HepG2 (cell line): ENCODE results near the gene CCL24. TPM values are rescaled to one million over a fixed set of nuclear protein-coding genes. Genes with fewer than 3 reads are reported as not detected.

ENCODE experiments used
- ATAC-seq: fragments of 200-7000 bp; cut with Tn5 transposase; 3 replicates; pipeline ENCODE4 v1.9.1; 2020; ENCODE audit warnings: mild to moderate bottlenecking, moderate library complexity
- BruUV-seq: library from RNA; stranded (reverse); fragments of 400-500 nt; replicated peaks from 2 replicates; lab custom pipeline; 2021; lab: Mats Ljungman, UMichigan
- CTCF ChIA-PET: fragments of 300-600 bp; formaldehyde crosslinking; extraction: SDS; loops from one replicate; lab custom pipeline; 2021; ENCODE audit warnings: low total read pairs, inconsistent platforms, low intra/inter-chr PET ratio; lab: Yijun Ruan, JAX
- POLR2A ChIA-PET: fragments of 350-600 bp; sonication (Branson Sonifier 250); formaldehyde crosslinking; loops from one replicate; lab custom pipeline; 2020; ENCODE audit warnings: antibody characterized with exemption, inconsistent platforms; lab: Yijun Ruan, JAX
- DNase-seq: peaks from one replicate; pipeline ENCODE4 v3.0.0-alpha.2; 2015; ENCODE audit warnings: low spot score
- FAIRE-seq: peaks from 3 replicates; lab custom pipeline; 2011; peaks lifted over from hg19 to GRCh38; lab: Jason Lieb, UNC
- H2AFZ ChIP-seq: one replicate; pipeline ENCODE4 v1.6.1; 2011; ENCODE audit warnings: low read length, inconsistent platforms
- H3K27ac ChIP-seq: fragments of 300-600 bp; 3 replicates; pipeline ENCODE4 v1.8.0; 2011; ENCODE audit warnings: mixed run types, mild to moderate bottlenecking, mixed read lengths, low read length, inconsistent platforms; ENCODE audit not compliant: insufficient read depth; ENCODE audit errors: extremely low read length
- H3K27me3 ChIP-seq, 2 experiments: fragments of 200-600 bp in 1 of 2; 2 replicates in 1 of 2; 3 replicates in 1 of 2; pipeline versions ENCODE4 v1.6.0 to v1.8.0; 2011; ENCODE audit warnings: low read length in 2 of 2, mild to moderate bottlenecking in 2 of 2, moderate library complexity in 2 of 2, inconsistent platforms in 1 of 2; ENCODE audit not compliant: insufficient read depth in 2 of 2, control insufficient read depth in 1 of 2
- H3K36me3 ChIP-seq, 2 experiments: fragments of 200-600 bp in 1 of 2; replicated peaks in 1 of 2; 2 replicates in 1 of 2; 3 replicates in 1 of 2; pipeline versions ENCODE4 v1.5.1 to v1.8.0; 2011; ENCODE audit warnings: low read length in 2 of 2, inconsistent platforms in 1 of 2; ENCODE audit not compliant: insufficient read depth in 2 of 2, control insufficient read depth in 1 of 2
- H3K4me1 ChIP-seq: 2 replicates; pipeline ENCODE4 v1.5.1; 2012; ENCODE audit warnings: low read length, inconsistent platforms; ENCODE audit not compliant: insufficient read depth
- H3K4me2 ChIP-seq: 2 replicates; pipeline ENCODE4 v1.6.0; 2011; ENCODE audit warnings: low read depth, low read length, inconsistent platforms
- H3K4me3 ChIP-seq, 3 experiments: fragments of 200-600 bp in 1 of 3; sonication (generic), shearing (Covaris generic) in 1 of 3; replicated peaks in 1 of 3; 2 replicates each; pipeline ENCODE4 v1.5.1; 2011 to 2016; ENCODE audit warnings: low read length in 3 of 3, inconsistent platforms in 2 of 3, low read depth in 2 of 3, mild to moderate bottlenecking in 2 of 3, control low read depth in 1 of 3, mixed read lengths in 1 of 3; ENCODE audit not compliant: insufficient read depth in 1 of 3
- H3K79me2 ChIP-seq: one replicate; pipeline ENCODE4 v1.6.1; 2011; ENCODE audit warnings: low read length, inconsistent platforms; ENCODE audit not compliant: insufficient read depth
- H3K9ac ChIP-seq: 2 replicates; pipeline ENCODE4 v1.6.0; 2011; ENCODE audit warnings: mild to moderate bottlenecking, low read depth, low read length, inconsistent platforms; ENCODE audit not compliant: insufficient read depth
- H3K9me3 ChIP-seq: 2 replicates; pipeline ENCODE4 v1.5.1; 2012; ENCODE audit warnings: mild to moderate bottlenecking, low read length
- H4K20me1 ChIP-seq: 2 replicates; pipeline ENCODE4 v1.6.0; 2011; ENCODE audit warnings: inconsistent platforms, mild to moderate bottlenecking, low read length, moderate library complexity; ENCODE audit not compliant: insufficient read depth
- ATAD3A ChIP-seq: sonication (generic); formaldehyde crosslinking; IDR thresholded peaks from 2 replicates; pipeline ENCODE4 v1.4.0; 2020; ENCODE audit warnings: missing genetic modification reagents
- ATF7-NPFF ChIP-seq: sonication (generic); formaldehyde crosslinking; IDR thresholded peaks from 2 replicates; pipeline ENCODE4 v1.8.1; 2023; ENCODE audit warnings: mild to moderate bottlenecking, low read depth, missing genetic modification reagents, moderate library complexity
- ATRX ChIP-seq: sonication (generic); formaldehyde crosslinking; IDR thresholded peaks from 2 replicates; pipeline ENCODE4 v1.4.0; 2020; ENCODE audit warnings: missing genetic modification reagents, borderline replicate concordance
- HNRNPLL ChIP-seq: fragments of 200-400 bp; formaldehyde crosslinking; IDR thresholded peaks from 2 replicates; pipeline ENCODE4 v1.6.1; 2017; ENCODE audit warnings: mild to moderate bottlenecking, low read depth, low read length; ENCODE audit not compliant: poor library complexity, severe bottlenecking
- TOE1 ChIP-seq: sonication (generic); formaldehyde crosslinking; IDR thresholded peaks from 2 replicates; pipeline ENCODE4 v1.4.0; 2020; ENCODE audit warnings: mild to moderate bottlenecking, missing genetic modification reagents
- TOPORS ChIP-seq: sonication (generic); formaldehyde crosslinking; IDR thresholded peaks from 2 replicates; pipeline ENCODE4 v1.8.0; 2023; ENCODE audit warnings: mild to moderate bottlenecking, missing genetic modification reagents
- ZMAT5 ChIP-seq: sonication (generic); formaldehyde crosslinking; IDR thresholded peaks from 2 replicates; pipeline ENCODE4 v1.5.0; 2020; ENCODE audit warnings: mild to moderate bottlenecking, low read depth, missing genetic modification reagents, borderline replicate concordance
- ZNF350 ChIP-seq: sonication (generic); formaldehyde crosslinking; IDR thresholded peaks from 2 replicates; pipeline ENCODE4 v1.4.0; 2020; ENCODE audit warnings: mild to moderate bottlenecking, low read depth, missing genetic modification reagents, borderline replicate concordance
- ZNF451 ChIP-seq: sonication (generic); formaldehyde crosslinking; IDR thresholded peaks from 2 replicates; pipeline ENCODE4 v1.5.0; 2020; ENCODE audit warnings: mild to moderate bottlenecking, missing genetic modification reagents
- ZNF556 ChIP-seq: sonication (generic); formaldehyde crosslinking; IDR thresholded peaks from 2 replicates; pipeline ENCODE4 v1.4.0; 2020; ENCODE audit warnings: mild to moderate bottlenecking, missing genetic modification reagents, borderline replicate concordance
- ZNF713 ChIP-seq: sonication (generic); formaldehyde crosslinking; IDR thresholded peaks from 2 replicates; pipeline ENCODE4 v1.4.0; 2020; ENCODE audit warnings: mild to moderate bottlenecking, missing genetic modification reagents
- WGBS: methylation state at CpG from one replicate; pipeline ENCODE4 v1.1.6; 2017; ENCODE audit warnings: low lambda C conversion rate; 5-methylcytosine and 5-hydroxymethylcytosine counted together
- in situ Hi-C: cut with HindIII; loops from 2 replicates; pipeline ENCODE4 v1.10.0; 2017; ENCODE audit warnings: low pct_unique_long_range_greater_than_20kb; ENCODE audit not compliant: extremely low pct_ligation_motif_present
- intact Hi-C: fragments of 100-400 bp; cut with micrococcal nuclease; formaldehyde crosslinking; loops from one replicate; pipeline ENCODE4 v1.10.0; 2022; ENCODE audit not compliant: unreplicated experiment
- polyA plus RNA-seq, 8 experiments: library from polyadenylated mRNA; depleted of rRNA in 3 of 8; stranded (reverse) in 7 of 8; unstranded in 1 of 8; fragments of >200 nt; fragmentation: Illumina TruSeq in 4 of 8; extraction: Trizol in 4 of 8; gene quantifications; 2 replicates each; pipeline versions ENCODE4 v1.2.1 to v1.2.3, GENCODE V29; 2011 to 2016; ENCODE audit warnings: low read depth in 4 of 8, missing spikeins in 1 of 8, mixed read lengths in 1 of 8; ENCODE audit not compliant: insufficient read depth in 1 of 8
- total RNA-seq, 5 experiments: library from RNA; depleted of rRNA; stranded (reverse); fragments of >200 nt; fragmentation: Illumina TruSeq; extraction: Trizol; gene quantifications; 2 replicates each; pipeline ENCODE4 v1.2.3, GENCODE V29; 2016; ENCODE audit warnings: low read depth in 1 of 5
- TF ChIP-seq, protein P1 (sequence below): sonication (generic); formaldehyde crosslinking; IDR thresholded peaks from 2 replicates; pipeline ENCODE4 v1.4.0; 2020; ENCODE audit warnings: low read depth, missing genetic modification reagents
- TF ChIP-seq, protein P2 (sequence below): sonication (generic); formaldehyde crosslinking; conservative IDR thresholded peaks from 2 replicates; pipeline ENCODE4 v1.5.0; 2020; ENCODE audit warnings: missing genetic modification reagents

Gene CCL24
- total and polyA plus RNA-seq, 2 of the 13 experiments (the other 11 are each of a cell fraction or from before 2014, with no cell fraction given): not detected

DNA sequence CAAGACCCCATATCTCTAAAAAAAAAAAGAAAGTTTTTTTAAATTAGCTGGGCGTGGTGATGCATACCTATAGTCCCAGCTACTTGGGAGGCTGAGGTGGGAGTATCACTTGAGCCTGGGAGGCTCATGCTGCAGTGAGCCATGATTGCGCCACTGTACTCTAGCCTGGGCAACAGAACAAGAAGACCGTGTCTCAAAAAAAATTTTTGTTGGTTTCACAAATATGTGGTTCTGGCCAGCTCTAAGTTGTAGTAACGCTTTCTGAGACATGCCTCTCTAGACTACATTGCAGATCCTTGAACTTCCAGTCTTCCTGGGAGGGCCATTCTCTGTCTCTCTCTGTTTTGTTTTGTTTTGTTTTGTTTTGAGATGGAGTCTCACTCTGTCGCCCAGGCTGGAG is 40.6 kb upstream of the CCL24 start:
- Histone ChIP-seq H3K79me2 (no peaks in the 10 kb centered on the region), H3K4me3 (no peak overlapping the region), H3K4me1 (peaks cover 22% of the 10 kb centered on the region), H3K9ac (no peak overlapping the region), H3K27me3 (no peaks in the 10 kb centered on the region), H3K36me3 (no peaks in the 10 kb centered on the region), H4K20me1 (no peaks in the 10 kb centered on the region), H3K9me3 (no peaks in the 10 kb centered on the region), H3K27ac (no peak overlapping the region), H2AFZ (no peak overlapping the region), H3K4me2 (no peak overlapping the region)
- no TSS peak for BruUV-seq
- ChIA-PET CTCF (no interaction called here), POLR2A (no interaction called here)
- intact Hi-C loops (loop anchor here (2.0 to 5.0 kb wide), 2 partner anchors 19 to 278 kb away; no protein-coding TSS in a partner anchor), in situ Hi-C loops (no loop called here)
- WGBS: 40% methylated on average over 5 of the region's 5 CpGs
- FAIRE-seq: no peak
- TF ChIP-seq, protein P1, sequence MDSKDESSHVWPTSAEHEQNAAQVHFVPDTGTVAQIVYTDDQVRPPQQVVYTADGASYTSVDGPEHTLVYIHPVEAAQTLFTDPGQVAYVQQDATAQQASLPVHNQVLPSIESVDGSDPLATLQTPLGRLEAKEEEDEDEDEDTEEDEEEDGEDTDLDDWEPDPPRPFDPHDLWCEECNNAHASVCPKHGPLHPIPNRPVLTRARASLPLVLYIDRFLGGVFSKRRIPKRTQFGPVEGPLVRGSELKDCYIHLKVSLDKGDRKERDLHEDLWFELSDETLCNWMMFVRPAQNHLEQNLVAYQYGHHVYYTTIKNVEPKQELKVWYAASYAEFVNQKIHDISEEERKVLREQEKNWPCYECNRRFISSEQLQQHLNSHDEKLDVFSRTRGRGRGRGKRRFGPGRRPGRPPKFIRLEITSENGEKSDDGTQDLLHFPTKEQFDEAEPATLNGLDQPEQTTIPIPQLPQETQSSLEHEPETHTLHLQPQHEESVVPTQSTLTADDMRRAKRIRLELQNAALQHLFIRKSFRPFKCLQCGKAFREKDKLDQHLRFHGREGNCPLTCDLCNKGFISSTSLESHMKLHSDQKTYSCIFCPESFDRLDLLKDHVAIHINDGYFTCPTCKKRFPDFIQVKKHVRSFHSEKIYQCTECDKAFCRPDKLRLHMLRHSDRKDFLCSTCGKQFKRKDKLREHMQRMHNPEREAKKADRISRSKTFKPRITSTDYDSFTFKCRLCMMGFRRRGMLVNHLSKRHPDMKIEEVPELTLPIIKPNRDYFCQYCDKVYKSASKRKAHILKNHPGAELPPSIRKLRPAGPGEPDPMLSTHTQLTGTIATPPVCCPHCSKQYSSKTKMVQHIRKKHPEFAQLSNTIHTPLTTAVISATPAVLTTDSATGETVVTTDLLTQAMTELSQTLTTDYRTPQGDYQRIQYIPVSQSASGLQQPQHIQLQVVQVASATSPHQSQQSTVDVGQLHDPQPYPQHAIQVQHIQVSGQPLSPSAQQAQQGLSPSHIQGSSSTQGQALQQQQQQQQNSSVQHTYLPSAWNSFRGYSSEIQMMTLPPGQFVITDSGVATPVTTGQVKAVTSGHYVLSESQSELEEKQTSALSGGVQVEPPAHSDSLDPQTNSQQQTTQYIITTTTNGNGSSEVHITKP (CRISPR knock-in tag): no peak
- no peak for ATAC-seq
- DNase-seq: no peak

DNA sequence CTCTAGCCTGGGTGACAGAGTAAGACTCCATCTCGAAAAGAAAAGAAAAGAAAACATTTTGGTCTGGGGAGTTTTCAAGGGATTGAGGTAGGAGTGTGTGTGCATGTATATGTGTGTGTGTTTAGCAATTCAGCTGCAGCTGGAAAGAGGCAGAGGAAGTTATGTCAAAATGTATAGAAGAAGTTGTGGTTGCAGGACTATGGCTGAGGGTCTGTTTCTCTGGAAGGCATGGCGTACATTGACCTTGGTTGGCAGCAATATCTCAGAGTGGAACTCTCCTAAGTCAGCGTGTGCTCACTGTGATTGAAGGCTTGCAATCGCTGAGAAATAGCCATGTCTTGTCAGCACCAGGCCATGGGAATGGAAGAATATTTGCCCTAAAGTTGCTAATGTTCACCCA is 36.6 kb upstream of the CCL24 start:
- BruUV-seq: no TSS peak
- Histone ChIP-seq H3K79me2 (no peaks in the 10 kb centered on the region), H4K20me1 (no peaks in the 10 kb centered on the region), H3K27me3 (no peaks in the 10 kb centered on the region), H2AFZ (no peak overlapping the region), H3K36me3 (no peaks in the 10 kb centered on the region), H3K4me1 (peaks cover 22% of the 10 kb centered on the region), H3K9me3 (no peaks in the 10 kb centered on the region), H3K4me3 (no peak overlapping the region), H3K4me2 (no peak overlapping the region), H3K9ac (no peak overlapping the region), H3K27ac (no peak overlapping the region)
- ChIA-PET CTCF (no interaction called here), POLR2A (no interaction called here)
- in situ Hi-C loops (no loop called here), intact Hi-C loops (loop anchor here (5.0 kb wide), 1 partner anchor 282 kb away; no protein-coding TSS in a partner anchor)
- FAIRE-seq (no peak), DNase-seq (no peak), ATAC-seq (no peak)
- WGBS: 37% methylated on average over 4 of the region's 4 CpGs
- TF ChIP-seq HNRNPLL: no peak
- TF ChIP-seq, protein P2, sequence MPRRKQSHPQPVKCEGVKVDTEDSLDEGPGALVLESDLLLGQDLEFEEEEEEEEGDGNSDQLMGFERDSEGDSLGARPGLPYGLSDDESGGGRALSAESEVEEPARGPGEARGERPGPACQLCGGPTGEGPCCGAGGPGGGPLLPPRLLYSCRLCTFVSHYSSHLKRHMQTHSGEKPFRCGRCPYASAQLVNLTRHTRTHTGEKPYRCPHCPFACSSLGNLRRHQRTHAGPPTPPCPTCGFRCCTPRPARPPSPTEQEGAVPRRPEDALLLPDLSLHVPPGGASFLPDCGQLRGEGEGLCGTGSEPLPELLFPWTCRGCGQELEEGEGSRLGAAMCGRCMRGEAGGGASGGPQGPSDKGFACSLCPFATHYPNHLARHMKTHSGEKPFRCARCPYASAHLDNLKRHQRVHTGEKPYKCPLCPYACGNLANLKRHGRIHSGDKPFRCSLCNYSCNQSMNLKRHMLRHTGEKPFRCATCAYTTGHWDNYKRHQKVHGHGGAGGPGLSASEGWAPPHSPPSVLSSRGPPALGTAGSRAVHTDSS (CRISPR knock-in tag): no peak
- no peak for TF ChIP-seq ZNF451 (CRISPR knock-in tag)
- TF ChIP-seq ATRX (CRISPR knock-in tag): no peak
- TF ChIP-seq ATF7-NPFF: no peak
- TF ChIP-seq ATAD3A (CRISPR knock-in tag): no peak
- TF ChIP-seq ZNF713: no peak
- TF ChIP-seq TOE1 (CRISPR knock-in tag): no peak
- no peak for TF ChIP-seq ZNF350 (CRISPR knock-in tag)
- no peak for TF ChIP-seq ZMAT5 (CRISPR knock-in tag)
- TF ChIP-seq ZNF556 (CRISPR knock-in tag): no peak
- TF ChIP-seq TOPORS (CRISPR knock-in tag): no peak
